ENCODE data around the gene PDE9A. TPM values are rescaled to one million over a fixed set of nuclear protein-coding genes. Genes with fewer than 3 reads are reported as not detected.

Gene PDE9A
- total and polyA plus RNA-seq, 2 of the 4 experiments (the other 2 are of a cell fraction): 0.89 to 0.90 TPM

DNA sequence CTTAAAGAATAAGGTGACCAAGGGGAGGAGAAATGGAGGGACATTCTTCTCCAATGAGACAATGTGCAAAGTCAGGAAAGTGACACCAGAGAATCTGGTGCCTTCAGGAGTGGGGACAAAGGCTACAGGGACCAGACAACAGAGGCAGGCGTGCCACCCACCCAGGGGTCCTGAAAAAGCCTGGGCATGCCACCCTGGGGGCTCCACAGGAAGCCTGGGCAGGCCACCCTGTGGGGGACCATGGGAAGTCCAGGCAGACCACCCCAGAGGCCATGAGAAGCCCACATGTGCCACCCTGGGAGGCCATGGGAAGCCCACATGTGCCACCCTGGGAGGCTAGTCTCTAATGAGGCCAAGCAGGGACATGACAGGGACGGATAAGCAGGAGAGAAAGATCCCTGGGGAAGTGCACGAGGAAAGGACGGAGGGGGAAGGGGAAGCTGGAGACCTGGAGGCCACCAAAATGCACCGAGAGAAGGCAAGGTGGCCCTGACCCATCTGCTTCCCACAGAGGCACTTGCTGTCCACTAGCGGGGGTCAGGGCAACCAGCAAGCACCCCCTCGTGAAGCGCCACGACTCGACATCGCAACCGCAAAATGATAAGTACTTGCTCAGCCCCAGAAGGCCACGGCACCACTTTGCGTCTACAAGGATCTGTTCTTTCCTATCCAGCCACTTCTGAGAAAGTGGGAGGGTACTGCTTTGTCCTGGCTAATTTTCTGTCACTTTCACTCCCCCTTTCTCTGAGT lies 7.2 kb upstream of the PDE9A start:
- Histone ChIP-seq H2AK5ac (ENCODE audit: low read depth, low read length) (no peak overlapping the region), H3K4ac (ENCODE audit: low read depth, low read length) (no peak overlapping the region), H3K9me3 (ENCODE audit: control insufficient read depth, insufficient read depth, low read length) (no peaks in the 10 kb centered on the region), H3K23ac (ENCODE audit: low read depth, low read length) (no peak overlapping the region), H3K36me3 (ENCODE audit: control insufficient read depth, insufficient read depth, low read length) (no peaks in the 10 kb centered on the region), H2AFZ (replicated peaks; ENCODE audit: low read length, poor library complexity) (no peak overlapping the region), H3K9ac (ENCODE audit: low read depth, low read length) (no peak overlapping the region), H3K4me2 (ENCODE audit: low read depth, low read length) (no peak overlapping the region), H3K9me1 (ENCODE audit: insufficient read depth, low read length) (no peaks in the 10 kb centered on the region), H3K27ac (ENCODE audit: insufficient read depth, low read length) (no peak overlapping the region), H3K4me3 (ENCODE audit: insufficient read depth, low read depth, low read length) (no peak overlapping the region), H4K5ac (ENCODE audit: low read depth, low read length) (no peak overlapping the region), H3K18ac (ENCODE audit: low read depth, low read length) (no peak overlapping the region), H3K79me1 (ENCODE audit: low read depth in 1 of 2, low read length in 2 of 2) (no peaks in the 10 kb centered on the region), H3K56ac (ENCODE audit: extremely low read depth, insufficient read depth, low read length) (no peak overlapping the region), H4K8ac (ENCODE audit: low read depth in 2 of 2, low read length in 2 of 2) (no peak overlapping the region), H3K27me3 (ENCODE audit: control insufficient read depth, insufficient read depth, low read length) (no peaks in the 10 kb centered on the region; the same call in 1 of the 2 replicates), H2AK9ac (replicated peaks; ENCODE audit: low read depth, low read length, poor library complexity) (no peak overlapping the region), H2BK120ac (ENCODE audit: low read depth, low read length) (no peak overlapping the region), H3K4me1 (ENCODE audit: control insufficient read depth, insufficient read depth, low read length) (peaks cover 5% of the 10 kb centered on the region), H4K20me1 (ENCODE audit: insufficient read depth, low read length) (no peaks in the 10 kb centered on the region), H2BK5ac (ENCODE audit: low read depth, low read length, poor library complexity, severe bottlenecking) (no peak overlapping the region), H2BK20ac (ENCODE audit: low read depth, low read length) (no peak overlapping the region), H4K91ac (ENCODE audit: insufficient read depth, low read depth, low read length) (no peak overlapping the region), H3K14ac (replicated peaks; ENCODE audit: low read depth, low read length) (no peak overlapping the region), H2BK15ac (ENCODE audit: low read depth, low read length) (no peak overlapping the region)
- ChIA-PET CTCF (no interaction called here), POLR2A (ENCODE audit: unreplicated experiment) (no interaction called here)
- TF ChIP-seq RFX5 (IDR thresholded peaks at IDR 0.05; ENCODE audit: low read depth, low read length) (no peak), CHD1 (IDR thresholded peaks at IDR 0.05; ENCODE audit: low read depth, low read length) (no peak), CEBPB (IDR thresholded peaks at IDR 0.05; ENCODE audit: low read depth, low read length) (no peak), RCOR1 (IDR thresholded peaks at IDR 0.05; ENCODE audit: insufficient replicate concordance, low read length) (no peak), SMC3 (IDR thresholded peaks at IDR 0.05; ENCODE audit: low read depth, low read length) (no peak), BHLHE40 (IDR thresholded peaks at IDR 0.05; ENCODE audit: low read depth, low read length) (no peak), MAFK (IDR thresholded peaks at IDR 0.05; ENCODE audit: low read depth, low read length) (no peak), MAZ (IDR thresholded peaks at IDR 0.05; ENCODE audit: borderline replicate concordance, low read depth, low read length) (no peak), RAD21 (IDR thresholded peaks at IDR 0.05; ENCODE audit: low read length) (no peak)
- TF ChIP-seq, protein P1, sequence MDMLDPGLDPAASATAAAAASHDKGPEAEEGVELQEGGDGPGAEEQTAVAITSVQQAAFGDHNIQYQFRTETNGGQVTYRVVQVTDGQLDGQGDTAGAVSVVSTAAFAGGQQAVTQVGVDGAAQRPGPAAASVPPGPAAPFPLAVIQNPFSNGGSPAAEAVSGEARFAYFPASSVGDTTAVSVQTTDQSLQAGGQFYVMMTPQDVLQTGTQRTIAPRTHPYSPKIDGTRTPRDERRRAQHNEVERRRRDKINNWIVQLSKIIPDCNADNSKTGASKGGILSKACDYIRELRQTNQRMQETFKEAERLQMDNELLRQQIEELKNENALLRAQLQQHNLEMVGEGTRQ (IDR thresholded peaks at IDR 0.05; ENCODE audit: low read depth, low read length): no peak
- TF ChIP-seq, protein P2, sequence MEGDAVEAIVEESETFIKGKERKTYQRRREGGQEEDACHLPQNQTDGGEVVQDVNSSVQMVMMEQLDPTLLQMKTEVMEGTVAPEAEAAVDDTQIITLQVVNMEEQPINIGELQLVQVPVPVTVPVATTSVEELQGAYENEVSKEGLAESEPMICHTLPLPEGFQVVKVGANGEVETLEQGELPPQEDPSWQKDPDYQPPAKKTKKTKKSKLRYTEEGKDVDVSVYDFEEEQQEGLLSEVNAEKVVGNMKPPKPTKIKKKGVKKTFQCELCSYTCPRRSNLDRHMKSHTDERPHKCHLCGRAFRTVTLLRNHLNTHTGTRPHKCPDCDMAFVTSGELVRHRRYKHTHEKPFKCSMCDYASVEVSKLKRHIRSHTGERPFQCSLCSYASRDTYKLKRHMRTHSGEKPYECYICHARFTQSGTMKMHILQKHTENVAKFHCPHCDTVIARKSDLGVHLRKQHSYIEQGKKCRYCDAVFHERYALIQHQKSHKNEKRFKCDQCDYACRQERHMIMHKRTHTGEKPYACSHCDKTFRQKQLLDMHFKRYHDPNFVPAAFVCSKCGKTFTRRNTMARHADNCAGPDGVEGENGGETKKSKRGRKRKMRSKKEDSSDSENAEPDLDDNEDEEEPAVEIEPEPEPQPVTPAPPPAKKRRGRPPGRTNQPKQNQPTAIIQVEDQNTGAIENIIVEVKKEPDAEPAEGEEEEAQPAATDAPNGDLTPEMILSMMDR (conservative IDR thresholded peaks at IDR 0.05; ENCODE audit: low read depth, low read length): no peak
- TF ChIP-seq, protein P3, sequence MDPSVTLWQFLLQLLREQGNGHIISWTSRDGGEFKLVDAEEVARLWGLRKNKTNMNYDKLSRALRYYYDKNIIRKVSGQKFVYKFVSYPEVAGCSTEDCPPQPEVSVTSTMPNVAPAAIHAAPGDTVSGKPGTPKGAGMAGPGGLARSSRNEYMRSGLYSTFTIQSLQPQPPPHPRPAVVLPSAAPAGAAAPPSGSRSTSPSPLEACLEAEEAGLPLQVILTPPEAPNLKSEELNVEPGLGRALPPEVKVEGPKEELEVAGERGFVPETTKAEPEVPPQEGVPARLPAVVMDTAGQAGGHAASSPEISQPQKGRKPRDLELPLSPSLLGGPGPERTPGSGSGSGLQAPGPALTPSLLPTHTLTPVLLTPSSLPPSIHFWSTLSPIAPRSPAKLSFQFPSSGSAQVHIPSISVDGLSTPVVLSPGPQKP (IDR thresholded peaks at IDR 0.05; ENCODE audit: borderline replicate concordance, low read depth, low read length): no peak
- in situ Hi-C loops (cut with MboI; ENCODE audit: low sequenced_read_pairs) (no loop called here), dilution Hi-C loops (cut with HindIII; ENCODE audit: low sequenced_read_pairs, unreplicated experiment) (no loop called here), intact Hi-C loops (cut with micrococcal nuclease) (no loop called here)
- 60% methylated on average over 2 of the region's 14 CpGs; no CpG with 5 or more reads in 1 of the 2 experiments for WGBS, 2 experiments (ENCODE audit: extremely low coverage in 2 of 2, insufficient read length in 1 of 2)
- no TSS peak for BruUV-seq (replicated peaks)
- DNase-seq (no peak), ATAC-seq (ENCODE audit: low read depth) (no peak)
